Gastroesophageal sphincter (tissue), 3 donors: ENCODE data around the gene CHRM4.

Source experiments
- EP300 ChIP-seq: sonication (generic); formaldehyde crosslinking; IDR thresholded peaks from one replicate; pipeline ENCODE4 v1.6.1; 2017; ENCODE audit warnings: antibody characterized with exemption, mild to moderate bottlenecking
- POLR2A ChIP-seq, 2 donors: fragments of 450-650 bp; IDR thresholded peaks; one replicate each; pipeline ENCODE4 v1.6.1; 2017; ENCODE audit warnings: antibody characterized with exemption in 2 of 2, mild to moderate bottlenecking in 2 of 2, moderate library complexity in 1 of 2
- POLR2AphosphoS5 ChIP-seq: sonication (generic); formaldehyde crosslinking; IDR thresholded peaks from one replicate; pipeline ENCODE4 v1.6.1; 2017; ENCODE audit warnings: antibody characterized with exemption
- TF ChIP-seq, protein P1 (sequence below), 4 experiments: fragments of 200-600 bp in 2 of 4; fragments of 450-650 bp in 2 of 4; sonication (generic) in 1 of 4; IDR thresholded peaks; one replicate each; pipeline ENCODE4 v1.5.1; 2017 to 2019; ENCODE audit warnings: antibody characterized with exemption in 4 of 4, mild to moderate bottlenecking in 2 of 4, moderate library complexity in 2 of 4

DNA sequence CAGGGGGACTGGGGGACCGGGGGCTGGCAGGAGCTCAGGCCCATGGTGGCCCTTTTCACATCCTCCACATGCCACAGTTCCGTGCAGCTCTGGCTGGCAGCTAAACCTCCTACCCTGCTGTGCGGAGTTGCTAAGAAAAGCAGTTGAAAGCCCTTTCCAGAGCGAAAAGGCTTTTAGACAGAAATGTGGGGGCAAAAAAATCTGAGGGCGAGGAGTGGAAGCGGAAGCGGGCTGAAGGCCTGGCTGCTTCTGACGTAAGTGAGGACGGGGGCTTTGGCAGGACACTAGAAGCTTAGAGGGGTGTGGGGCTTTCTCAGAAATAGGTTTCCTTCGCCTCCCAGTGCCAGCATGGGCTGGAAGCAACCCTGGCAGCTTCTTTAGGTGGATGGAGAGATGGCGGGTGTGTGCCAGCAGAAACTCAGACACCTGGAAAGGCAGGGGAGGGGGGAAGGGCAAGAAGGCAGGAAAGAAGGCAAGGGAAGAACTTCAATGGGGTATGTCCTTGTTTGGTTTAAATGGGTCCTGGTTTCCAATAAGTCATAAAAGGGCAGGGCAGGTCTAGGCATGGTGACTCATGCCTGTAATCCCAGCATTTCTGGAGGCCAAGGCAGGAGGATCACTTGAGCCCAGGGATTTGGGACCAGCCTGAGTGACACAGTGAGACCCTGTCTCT, 55.5 kb downstream of the CHRM4 start:
- TF ChIP-seq, protein P1, sequence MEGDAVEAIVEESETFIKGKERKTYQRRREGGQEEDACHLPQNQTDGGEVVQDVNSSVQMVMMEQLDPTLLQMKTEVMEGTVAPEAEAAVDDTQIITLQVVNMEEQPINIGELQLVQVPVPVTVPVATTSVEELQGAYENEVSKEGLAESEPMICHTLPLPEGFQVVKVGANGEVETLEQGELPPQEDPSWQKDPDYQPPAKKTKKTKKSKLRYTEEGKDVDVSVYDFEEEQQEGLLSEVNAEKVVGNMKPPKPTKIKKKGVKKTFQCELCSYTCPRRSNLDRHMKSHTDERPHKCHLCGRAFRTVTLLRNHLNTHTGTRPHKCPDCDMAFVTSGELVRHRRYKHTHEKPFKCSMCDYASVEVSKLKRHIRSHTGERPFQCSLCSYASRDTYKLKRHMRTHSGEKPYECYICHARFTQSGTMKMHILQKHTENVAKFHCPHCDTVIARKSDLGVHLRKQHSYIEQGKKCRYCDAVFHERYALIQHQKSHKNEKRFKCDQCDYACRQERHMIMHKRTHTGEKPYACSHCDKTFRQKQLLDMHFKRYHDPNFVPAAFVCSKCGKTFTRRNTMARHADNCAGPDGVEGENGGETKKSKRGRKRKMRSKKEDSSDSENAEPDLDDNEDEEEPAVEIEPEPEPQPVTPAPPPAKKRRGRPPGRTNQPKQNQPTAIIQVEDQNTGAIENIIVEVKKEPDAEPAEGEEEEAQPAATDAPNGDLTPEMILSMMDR (IDR thresholded peaks at IDR 0.05): no peak
- TF ChIP-seq POLR2AphosphoS5 (no peak), POLR2A (IDR thresholded peaks at IDR 0.05) (no peak), EP300 (no peak)
